Right hindlimb (tissue), 1 donor: Measurements from ENCODE around the gene PTBP1.

Experiments
- DNase-seq: peaks from one replicate; pipeline ENCODE4 v3.0.0-alpha.2; 2018

The PTBP1 gene

GRCh38 chr19:798415-799075 lies 1.3 kb downstream of the PTBP1 start:
- peak; percentile 47 for DNase-seq

- peak; percentile 31 for DNase-seq
Observed at GRCh38 chr19:799076-799881, 2.0 kb downstream of the PTBP1 start.

- peak; percentile 17 for DNase-seq
Observed at GRCh38 chr19:800360-801029, 3.2 kb downstream of the PTBP1 start.

GRCh38 chr19:801030-801860 lies 4.0 kb downstream of the PTBP1 start:
- DNase-seq, result peak; percentile 64

- peak; percentile 72 for DNase-seq
Observed at GRCh38 chr19:801861-802497, 4.7 kb downstream of the PTBP1 start.

GRCh38 chr19:802498-803098 lies 5.3 kb downstream of the PTBP1 start:
- DNase-seq, result peak; percentile 65

GRCh38 chr19:803099-803561 lies 5.9 kb downstream of the PTBP1 start:
- DNase-seq, result no peak

- peak; percentile 14 for DNase-seq
Observed at GRCh38 chr19:803686-804418, 6.6 kb downstream of the PTBP1 start.

GRCh38 chr19:804419-805165 lies 7.3 kb downstream of the PTBP1 start:
- peak; percentile 16 for DNase-seq

GRCh38 chr19:805166-805551 lies 7.9 kb downstream of the PTBP1 start:
- DNase-seq, result peak; percentile 14

- DNase-seq, result peak; percentile 18
Observed at GRCh38 chr19:805600-806550, 8.6 kb downstream of the PTBP1 start.

- no peak for DNase-seq
Observed at GRCh38 chr19:806815-807421, 9.7 kb downstream of the PTBP1 start.

GRCh38 chr19:807627-808422 lies 10.6 kb downstream of the PTBP1 start:
- no peak for DNase-seq

- no peak for DNase-seq
Observed at GRCh38 chr19:808423-808775, 11.1 kb downstream of the PTBP1 start.

- no peak for DNase-seq
Observed at GRCh38 chr19:810077-810855, 13.0 kb downstream of the PTBP1 start.

GRCh38 chr19:810883-811489 lies 13.7 kb downstream of the PTBP1 start:
- DNase-seq, result no peak
